Hematopoietic multipotent progenitor cell treated with erythropoietin and hydrocortisone succinate and interleukin-3 and kit ligand, for 8 days (in vitro differentiated cells): ENCODE data around the gene BTRC.

Experiments
- DNase-seq: peaks from one replicate; pipeline ENCODE4 v3.0.0-alpha.2; 2015

The BTRC gene

GRCh38 chr10:101446071-101446470 lies 92.1 kb downstream of the BTRC start:
- no peak for DNase-seq

GRCh38 chr10:101446947-101447346 lies 93.0 kb downstream of the BTRC start:
- no peak for DNase-seq

GRCh38 chr10:101447477-101447876 lies 93.5 kb downstream of the BTRC start:
- DNase-seq = no peak

- DNase-seq = peak; percentile 95
Observed at GRCh38 chr10:101450277-101451080, 96.5 kb downstream of the BTRC start.

GRCh38 chr10:101451261-101451660 lies 97.3 kb downstream of the BTRC start:
- DNase-seq = peak; percentile 56

GRCh38 chr10:101451667-101452069 lies 97.7 kb downstream of the BTRC start:
- DNase-seq = peak; percentile 51

GRCh38 chr10:101452176-101452575 lies 98.2 kb downstream of the BTRC start:
- DNase-seq = no peak

GRCh38 chr10:101452593-101452992 lies 98.6 kb downstream of the BTRC start:
- DNase-seq = peak; percentile 56

- no peak for DNase-seq
Observed at GRCh38 chr10:101453318-101453717, 99.4 kb downstream of the BTRC start.

- DNase-seq = peak; percentile 95
Observed at GRCh38 chr10:101453791-101454718, 100.1 kb downstream of the BTRC start.

GRCh38 chr10:101458869-101459268 lies 104.9 kb downstream of the BTRC start:
- DNase-seq = no peak

- DNase-seq = no peak
Observed at GRCh38 chr10:101464082-101464481, 110.1 kb downstream of the BTRC start.

GRCh38 chr10:101464599-101464998 lies 110.6 kb downstream of the BTRC start:
- no peak for DNase-seq

GRCh38 chr10:101466016-101466912 lies 112.3 kb downstream of the BTRC start:
- no peak for DNase-seq

GRCh38 chr10:101467286-101467770 lies 113.4 kb downstream of the BTRC start:
- DNase-seq = peak; percentile 92

- no peak for DNase-seq
Observed at GRCh38 chr10:101468159-101468558, 114.2 kb downstream of the BTRC start.

GRCh38 chr10:101476383-101476782 lies 122.4 kb downstream of the BTRC start:
- DNase-seq = no peak

- no peak for DNase-seq
Observed at GRCh38 chr10:101478956-101479355, 125.0 kb downstream of the BTRC start.

GRCh38 chr10:101481256-101481655 lies 127.3 kb downstream of the BTRC start:
- no peak for DNase-seq

- no peak for DNase-seq
Observed at GRCh38 chr10:101482568-101482967, 128.6 kb downstream of the BTRC start.

- no peak for DNase-seq
Observed at GRCh38 chr10:101484175-101484745, 130.3 kb downstream of the BTRC start.

- DNase-seq = no peak
Observed at GRCh38 chr10:101485207-101485606, 131.2 kb downstream of the BTRC start.
